Suprapubic skin (tissue), 4 donors: ENCODE results near the gene AWAT2. TPM values are rescaled to one million over a fixed set of nuclear protein-coding genes. Genes with fewer than 3 reads are reported as not detected.

Experiments
- DNase-seq, 2 donors: peaks; one replicate each; pipeline ENCODE4 v3.0.0-alpha.2; 2019; ENCODE audit warnings: low spot score in 2 of 2
- H3K27ac ChIP-seq: fragments of 200-600 bp; sonication (generic); one replicate; pipeline ENCODE4 v1.5.1; 2019
- H3K27me3 ChIP-seq: fragments of 200-600 bp; sonication (generic); one replicate; pipeline ENCODE4 v1.5.1; 2019
- H3K36me3 ChIP-seq: fragments of 200-600 bp; sonication (generic); one replicate; pipeline ENCODE4 v1.5.1; 2019
- H3K4me1 ChIP-seq: fragments of 200-600 bp; sonication (generic); one replicate; pipeline ENCODE4 v1.5.1; 2019
- H3K4me3 ChIP-seq: fragments of 200-600 bp; sonication (generic); one replicate; pipeline ENCODE4 v1.5.1; 2019; ENCODE audit warnings: mild to moderate bottlenecking
- H3K9me3 ChIP-seq: fragments of 200-600 bp; sonication (generic); one replicate; pipeline ENCODE4 v1.5.1; 2019
- EP300 ChIP-seq: sonication (generic); formaldehyde crosslinking; IDR thresholded peaks from one replicate; pipeline ENCODE4 v1.6.1; 2017; ENCODE audit warnings: antibody characterized with exemption
- POLR2A ChIP-seq, 2 donors: fragments of 450-650 bp; IDR thresholded peaks; one replicate each; pipeline ENCODE4 v1.6.1; 2017; ENCODE audit warnings: antibody characterized with exemption in 2 of 2, mild to moderate bottlenecking in 2 of 2, moderate library complexity in 2 of 2
- POLR2AphosphoS5 ChIP-seq, 3 donors: sonication (generic); formaldehyde crosslinking; IDR thresholded peaks; one replicate each; pipeline ENCODE4 v1.6.1; 2017; ENCODE audit warnings: antibody characterized with exemption in 3 of 3
- WGBS: methylation state at CpG from one replicate; pipeline ENCODE4 v1.1.5; 2018; 5-methylcytosine and 5-hydroxymethylcytosine counted together
- total RNA-seq, 4 donors: library from RNA; depleted of rRNA; stranded (reverse); fragments of >200 nt; gene quantifications; one replicate each; pipeline ENCODE4 v1.1.0, GENCODE V29; 2016
- TF ChIP-seq, protein P1 (sequence below), 2 donors: fragments of 200-600 bp in 1 of 2; fragments of 450-650 bp in 1 of 2; sonication (generic) in 1 of 2; IDR thresholded peaks; one replicate each; pipeline ENCODE4 v1.5.1; 2016 to 2019; ENCODE audit warnings: antibody characterized with exemption in 2 of 2, mild to moderate bottlenecking in 1 of 2, moderate library complexity in 1 of 2

The AWAT2 gene
- total RNA-seq, 4 donors from 2014 or later: 4.7 to 23.0 (median 12.4) TPM

DNA sequence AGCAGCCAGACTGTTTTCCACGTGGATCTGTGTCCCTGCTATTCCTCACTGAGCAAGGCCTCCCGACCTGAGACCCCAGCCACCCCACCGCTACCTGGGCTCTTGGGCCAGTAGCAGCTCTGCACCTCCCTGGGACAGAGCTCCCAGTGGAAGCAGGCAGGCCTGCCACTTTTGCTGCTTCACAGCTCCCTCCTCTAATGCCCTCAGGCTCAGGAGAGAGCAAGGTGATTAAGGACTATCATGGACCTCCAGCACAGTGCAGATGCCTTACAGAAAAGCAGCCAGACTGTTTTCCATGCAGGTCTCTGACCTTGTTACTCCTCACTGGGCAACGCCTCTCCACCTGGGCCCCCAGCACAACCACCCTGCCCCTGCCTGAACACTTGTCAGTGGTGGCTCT, 37.0 kb downstream of the AWAT2 start:
- Histone ChIP-seq H3K27ac (no peak overlapping the region), H3K9me3 (no peaks in the 10 kb centered on the region), H3K4me1 (peaks cover 4% of the 10 kb centered on the region), H3K27me3 (no peaks in the 10 kb centered on the region), H3K4me3 (no peak overlapping the region), H3K36me3 (no peaks in the 10 kb centered on the region)
- no CpG with 5 or more reads among the region's 4 CpGs for WGBS
- TF ChIP-seq POLR2A (IDR thresholded peaks at IDR 0.05): no peak
- no peak for TF ChIP-seq EP300
- no peak for TF ChIP-seq POLR2AphosphoS5 (IDR thresholded peaks at IDR 0.05)
- TF ChIP-seq, protein P1, sequence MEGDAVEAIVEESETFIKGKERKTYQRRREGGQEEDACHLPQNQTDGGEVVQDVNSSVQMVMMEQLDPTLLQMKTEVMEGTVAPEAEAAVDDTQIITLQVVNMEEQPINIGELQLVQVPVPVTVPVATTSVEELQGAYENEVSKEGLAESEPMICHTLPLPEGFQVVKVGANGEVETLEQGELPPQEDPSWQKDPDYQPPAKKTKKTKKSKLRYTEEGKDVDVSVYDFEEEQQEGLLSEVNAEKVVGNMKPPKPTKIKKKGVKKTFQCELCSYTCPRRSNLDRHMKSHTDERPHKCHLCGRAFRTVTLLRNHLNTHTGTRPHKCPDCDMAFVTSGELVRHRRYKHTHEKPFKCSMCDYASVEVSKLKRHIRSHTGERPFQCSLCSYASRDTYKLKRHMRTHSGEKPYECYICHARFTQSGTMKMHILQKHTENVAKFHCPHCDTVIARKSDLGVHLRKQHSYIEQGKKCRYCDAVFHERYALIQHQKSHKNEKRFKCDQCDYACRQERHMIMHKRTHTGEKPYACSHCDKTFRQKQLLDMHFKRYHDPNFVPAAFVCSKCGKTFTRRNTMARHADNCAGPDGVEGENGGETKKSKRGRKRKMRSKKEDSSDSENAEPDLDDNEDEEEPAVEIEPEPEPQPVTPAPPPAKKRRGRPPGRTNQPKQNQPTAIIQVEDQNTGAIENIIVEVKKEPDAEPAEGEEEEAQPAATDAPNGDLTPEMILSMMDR (IDR thresholded peaks at IDR 0.05): no peak
- no peak for DNase-seq

DNA sequence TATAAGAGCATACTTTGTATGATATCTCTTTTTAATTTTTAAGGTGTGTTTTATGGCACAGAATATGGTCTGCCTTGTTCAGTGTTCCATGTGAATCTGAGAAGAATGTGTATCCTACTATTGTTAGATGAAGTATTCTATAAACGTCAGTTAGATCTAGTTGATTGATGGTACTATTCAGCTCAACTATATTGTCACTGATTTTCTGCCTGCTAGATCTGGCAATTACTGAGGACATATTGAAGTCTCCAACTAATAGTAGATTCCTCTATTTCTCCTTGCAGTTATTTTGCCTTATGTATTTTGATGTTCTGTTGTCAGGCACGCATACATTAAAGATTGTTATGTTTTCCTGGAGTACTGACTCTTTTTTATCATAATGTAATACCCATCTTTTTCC, 39.8 kb downstream of the AWAT2 start:
- WGBS: 59% methylated on average over 2 of the region's 2 CpGs

DNA sequence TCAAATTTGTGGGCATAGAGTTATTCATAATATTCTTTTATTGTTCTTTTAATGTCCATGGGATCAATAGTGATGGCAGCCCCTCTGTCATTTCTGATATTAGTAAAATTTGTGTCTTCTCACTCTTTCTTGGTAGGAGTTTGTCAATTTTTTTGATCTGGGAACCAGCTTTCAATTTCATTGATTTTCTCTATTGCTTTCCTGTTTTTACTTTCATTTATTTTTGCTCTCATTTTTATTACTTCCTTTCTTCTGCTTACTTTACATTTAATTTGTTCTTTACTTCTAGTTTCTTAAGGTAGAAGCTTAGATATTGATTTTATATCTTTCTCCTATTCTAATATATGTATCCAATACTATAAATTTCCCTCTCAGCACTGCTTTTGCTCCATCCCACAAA, 40.7 kb downstream of the AWAT2 start:
- Histone ChIP-seq H3K27me3 (no peaks in the 10 kb centered on the region), H3K4me3 (no peak overlapping the region), H3K4me1 (peaks cover 4% of the 10 kb centered on the region), H3K9me3 (no peaks in the 10 kb centered on the region), H3K27ac (no peak overlapping the region), H3K36me3 (no peaks in the 10 kb centered on the region)
- DNase-seq: no peak
- TF ChIP-seq POLR2A (IDR thresholded peaks at IDR 0.05): no peak
- TF ChIP-seq, protein P1 (IDR thresholded peaks at IDR 0.05): no peak
- TF ChIP-seq EP300: no peak
- no peak for TF ChIP-seq POLR2AphosphoS5 (IDR thresholded peaks at IDR 0.05)

More for the DNA sequence above, 39.8 kb downstream of the AWAT2 start:
- peaks cover 4% of the 10 kb centered on the region for H3K4me1 ChIP-seq
- no peaks in the 10 kb centered on the region for H3K27me3 ChIP-seq
- TF ChIP-seq EP300: no peak
- TF ChIP-seq, protein P1 (IDR thresholded peaks at IDR 0.05): no peak
- no peak for TF ChIP-seq POLR2A (IDR thresholded peaks at IDR 0.05)
- no peak for TF ChIP-seq POLR2AphosphoS5 (IDR thresholded peaks at IDR 0.05)
- H3K27ac ChIP-seq: no peak overlapping the region
- H3K4me3 ChIP-seq: no peak overlapping the region
- DNase-seq: no peak
- no peaks in the 10 kb centered on the region for H3K9me3 ChIP-seq
- no peaks in the 10 kb centered on the region for H3K36me3 ChIP-seq

DNA sequence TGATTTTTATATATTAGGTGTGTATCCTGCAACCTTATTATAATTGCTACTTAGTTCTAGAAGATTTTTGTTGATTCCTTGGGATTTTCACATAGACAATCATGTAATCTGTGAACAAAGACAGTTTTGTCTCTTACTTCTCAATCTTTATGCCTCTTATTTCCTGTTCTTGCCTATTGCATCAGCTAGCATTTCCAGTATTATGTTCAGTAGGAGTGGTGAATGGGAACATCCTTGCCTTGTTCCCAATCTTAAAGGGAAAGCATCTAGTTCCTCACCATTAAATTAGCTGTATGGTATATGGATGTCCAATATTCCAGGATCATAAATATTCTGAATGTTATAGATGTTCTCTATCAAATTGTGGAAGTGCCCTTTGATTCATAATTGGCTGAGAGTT, 41.8 kb downstream of the AWAT2 start:
- DNase-seq: no peak
- Histone ChIP-seq H3K27ac (no peak overlapping the region), H3K4me3 (no peak overlapping the region), H3K27me3 (no peaks in the 10 kb centered on the region), H3K36me3 (no peaks in the 10 kb centered on the region), H3K9me3 (no peaks in the 10 kb centered on the region), H3K4me1 (no peaks in the 10 kb centered on the region)
- TF ChIP-seq POLR2AphosphoS5 (IDR thresholded peaks at IDR 0.05) (no peak), POLR2A (IDR thresholded peaks at IDR 0.05) (no peak), EP300 (no peak)
- TF ChIP-seq, protein P1 (IDR thresholded peaks at IDR 0.05): no peak

DNA sequence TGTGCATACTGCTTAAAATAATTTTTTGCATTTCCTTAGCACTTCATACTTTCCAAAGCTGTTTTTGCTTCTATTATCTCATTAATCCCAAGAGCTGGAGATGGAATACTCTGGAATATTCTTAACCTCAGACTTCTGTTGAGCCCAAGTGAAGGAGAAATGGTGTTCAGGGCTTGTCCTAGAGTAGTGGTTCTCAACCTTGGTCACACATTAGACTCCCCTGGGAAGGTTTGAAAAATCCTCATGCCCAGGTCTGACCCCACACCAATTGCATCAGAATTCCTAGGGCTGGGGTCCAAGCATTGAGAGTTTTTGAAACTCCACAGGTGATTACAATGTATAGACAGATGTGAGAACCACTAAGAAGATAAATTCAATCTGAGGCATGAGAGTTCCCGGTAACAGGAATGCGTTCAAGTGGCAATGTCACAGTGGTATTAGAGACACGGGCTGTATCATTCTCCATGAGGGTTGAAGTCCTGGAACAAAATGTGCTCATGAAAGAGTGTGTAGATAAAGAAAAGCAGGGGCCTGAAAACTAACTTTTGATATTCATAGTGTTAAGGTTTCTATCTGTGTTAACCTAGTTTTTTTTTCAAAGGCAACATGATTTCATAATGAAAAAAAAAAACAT, 47.9 kb downstream of the AWAT2 start:
- Histone ChIP-seq H3K4me1 (no peaks in the 10 kb centered on the region), H3K4me3 (no peak overlapping the region), H3K36me3 (no peaks in the 10 kb centered on the region), H3K27ac (no peak overlapping the region), H3K9me3 (no peaks in the 10 kb centered on the region), H3K27me3 (no peaks in the 10 kb centered on the region)
- 89% methylated on average over 3 of the region's 3 CpGs for WGBS
- DNase-seq: no peak
- TF ChIP-seq POLR2AphosphoS5 (IDR thresholded peaks at IDR 0.05) (no peak), EP300 (no peak), POLR2A (IDR thresholded peaks at IDR 0.05) (no peak)
- TF ChIP-seq, protein P1 (IDR thresholded peaks at IDR 0.05): no peak
